KMS-11 (cell line): ENCODE data around the gene RDH5.

Experiments used
- H2AFZ ChIP-seq: fragments of 200-600 bp; sonication (generic); 2 replicates; pipeline ENCODE4 v1.6.1; 2016; ENCODE audit warnings: antibody characterized with exemption, mixed run types, low read depth
- H3K27ac ChIP-seq: fragments of 200-600 bp; sonication (generic); 2 replicates; pipeline ENCODE4 v1.6.1; 2016; ENCODE audit warnings: mild to moderate bottlenecking, mixed run types
- H3K27me3 ChIP-seq: fragments of 200-600 bp; sonication (generic); 2 replicates; pipeline ENCODE4 v1.6.1; 2017; ENCODE audit warnings: mild to moderate bottlenecking, low read depth, mixed run types, moderate library complexity; ENCODE audit not compliant: insufficient read depth
- H3K36me3 ChIP-seq: fragments of 200-600 bp; sonication (generic); 2 replicates; pipeline ENCODE4 v1.6.1; 2017; ENCODE audit warnings: mild to moderate bottlenecking, mixed run types; ENCODE audit not compliant: insufficient read depth
- H3K4me1 ChIP-seq: fragments of 200-600 bp; sonication (generic); 2 replicates; pipeline ENCODE4 v1.6.1; 2016; ENCODE audit warnings: mild to moderate bottlenecking, low read depth, mixed run types; ENCODE audit not compliant: poor library complexity, severe bottlenecking
- H3K4me2 ChIP-seq: fragments of 200-600 bp; sonication (generic); 2 replicates; pipeline ENCODE4 v1.7.0; 2016; ENCODE audit warnings: mild to moderate bottlenecking, mixed run types
- H3K4me3 ChIP-seq: fragments of 200-600 bp; sonication (generic); IDR thresholded peaks from 2 replicates; pipeline ENCODE4 v1.6.1; 2017; ENCODE audit warnings: low read depth, low read length, mixed read lengths; ENCODE audit not compliant: insufficient read depth
- H3K79me2 ChIP-seq: fragments of 200-600 bp; sonication (generic); 2 replicates; pipeline ENCODE4 v1.6.1; 2016; ENCODE audit warnings: low read depth, mixed run types; ENCODE audit not compliant: insufficient read depth
- H3K9ac ChIP-seq: fragments of 200-600 bp; sonication (generic); 2 replicates; pipeline ENCODE4 v1.6.1; 2016; ENCODE audit warnings: mild to moderate bottlenecking, mixed run types
- H4K20me1 ChIP-seq: fragments of 200-600 bp; sonication (generic); 2 replicates; pipeline ENCODE4 v1.6.1; 2016; ENCODE audit warnings: mild to moderate bottlenecking, mixed run types; ENCODE audit not compliant: insufficient read depth
- TF ChIP-seq, protein P1 (sequence below): fragments of 200-600 bp; sonication (generic); conservative IDR thresholded peaks from 2 replicates; pipeline ENCODE4 v1.6.1; 2017; ENCODE audit warnings: low read depth, mild to moderate bottlenecking, antibody characterized with exemption, low read length, moderate library complexity, mixed read lengths

RDH5 gene

DNA sequence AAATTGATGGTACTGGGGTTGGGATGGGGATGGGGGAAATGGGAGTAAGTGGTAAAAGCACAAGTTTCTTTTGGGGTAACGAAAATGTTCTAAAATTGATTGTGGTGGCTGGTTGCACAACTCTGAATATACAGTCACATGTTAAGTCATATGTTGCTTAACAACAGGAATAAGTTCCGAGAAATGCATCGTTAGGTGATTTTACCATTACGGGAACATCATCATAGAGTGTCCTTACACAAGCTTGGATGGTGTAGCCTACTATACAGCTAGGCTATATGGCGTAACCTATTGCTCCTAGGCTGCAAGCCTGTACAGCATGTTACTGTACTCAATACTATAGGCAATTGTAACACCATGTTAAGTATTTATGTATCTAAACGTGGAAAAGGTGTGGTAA, 43.5 kb upstream of the RDH5 start:
- Histone ChIP-seq H3K9ac (no peak overlapping the region), H3K4me1 (no peaks in the 10 kb centered on the region), H3K4me3 (no peak overlapping the region), H3K27me3 (no peaks in the 10 kb centered on the region), H4K20me1 (no peaks in the 10 kb centered on the region), H3K79me2 (no peaks in the 10 kb centered on the region), H3K36me3 (no peaks in the 10 kb centered on the region), H2AFZ (no peak overlapping the region), H3K4me2 (no peak overlapping the region), H3K27ac (no peak overlapping the region)
- TF ChIP-seq, protein P1, sequence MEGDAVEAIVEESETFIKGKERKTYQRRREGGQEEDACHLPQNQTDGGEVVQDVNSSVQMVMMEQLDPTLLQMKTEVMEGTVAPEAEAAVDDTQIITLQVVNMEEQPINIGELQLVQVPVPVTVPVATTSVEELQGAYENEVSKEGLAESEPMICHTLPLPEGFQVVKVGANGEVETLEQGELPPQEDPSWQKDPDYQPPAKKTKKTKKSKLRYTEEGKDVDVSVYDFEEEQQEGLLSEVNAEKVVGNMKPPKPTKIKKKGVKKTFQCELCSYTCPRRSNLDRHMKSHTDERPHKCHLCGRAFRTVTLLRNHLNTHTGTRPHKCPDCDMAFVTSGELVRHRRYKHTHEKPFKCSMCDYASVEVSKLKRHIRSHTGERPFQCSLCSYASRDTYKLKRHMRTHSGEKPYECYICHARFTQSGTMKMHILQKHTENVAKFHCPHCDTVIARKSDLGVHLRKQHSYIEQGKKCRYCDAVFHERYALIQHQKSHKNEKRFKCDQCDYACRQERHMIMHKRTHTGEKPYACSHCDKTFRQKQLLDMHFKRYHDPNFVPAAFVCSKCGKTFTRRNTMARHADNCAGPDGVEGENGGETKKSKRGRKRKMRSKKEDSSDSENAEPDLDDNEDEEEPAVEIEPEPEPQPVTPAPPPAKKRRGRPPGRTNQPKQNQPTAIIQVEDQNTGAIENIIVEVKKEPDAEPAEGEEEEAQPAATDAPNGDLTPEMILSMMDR = no peak

DNA sequence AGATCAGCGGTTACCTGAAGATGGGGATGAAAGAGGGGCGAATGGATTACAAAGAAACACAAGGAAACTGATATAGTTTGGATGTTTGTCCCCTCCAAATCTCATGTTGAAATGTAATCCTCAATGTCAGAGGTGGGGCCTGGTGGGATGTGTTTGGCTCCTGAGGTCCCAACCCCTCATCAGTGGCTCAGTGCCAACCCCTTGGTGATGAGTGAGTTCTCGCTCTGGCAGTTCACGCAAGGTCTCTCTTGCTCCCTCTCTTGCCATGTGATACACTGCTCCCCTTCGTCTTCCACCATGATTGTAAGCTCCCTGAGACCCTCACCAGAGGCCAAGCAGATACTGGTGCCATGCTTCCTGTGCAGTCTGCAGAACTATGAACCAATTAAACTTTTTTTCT, 40.5 kb upstream of the RDH5 start:
- Histone ChIP-seq H3K4me3 (no peak overlapping the region), H3K27ac (no peak overlapping the region), H3K4me1 (no peaks in the 10 kb centered on the region), H4K20me1 (no peaks in the 10 kb centered on the region), H2AFZ (no peak overlapping the region), H3K27me3 (no peaks in the 10 kb centered on the region; the same call in 1 of the 2 replicates), H3K79me2 (no peaks in the 10 kb centered on the region), H3K36me3 (no peaks in the 10 kb centered on the region), H3K9ac (no peak overlapping the region), H3K4me2 (no peak overlapping the region)
- TF ChIP-seq, protein P1 = no peak

DNA sequence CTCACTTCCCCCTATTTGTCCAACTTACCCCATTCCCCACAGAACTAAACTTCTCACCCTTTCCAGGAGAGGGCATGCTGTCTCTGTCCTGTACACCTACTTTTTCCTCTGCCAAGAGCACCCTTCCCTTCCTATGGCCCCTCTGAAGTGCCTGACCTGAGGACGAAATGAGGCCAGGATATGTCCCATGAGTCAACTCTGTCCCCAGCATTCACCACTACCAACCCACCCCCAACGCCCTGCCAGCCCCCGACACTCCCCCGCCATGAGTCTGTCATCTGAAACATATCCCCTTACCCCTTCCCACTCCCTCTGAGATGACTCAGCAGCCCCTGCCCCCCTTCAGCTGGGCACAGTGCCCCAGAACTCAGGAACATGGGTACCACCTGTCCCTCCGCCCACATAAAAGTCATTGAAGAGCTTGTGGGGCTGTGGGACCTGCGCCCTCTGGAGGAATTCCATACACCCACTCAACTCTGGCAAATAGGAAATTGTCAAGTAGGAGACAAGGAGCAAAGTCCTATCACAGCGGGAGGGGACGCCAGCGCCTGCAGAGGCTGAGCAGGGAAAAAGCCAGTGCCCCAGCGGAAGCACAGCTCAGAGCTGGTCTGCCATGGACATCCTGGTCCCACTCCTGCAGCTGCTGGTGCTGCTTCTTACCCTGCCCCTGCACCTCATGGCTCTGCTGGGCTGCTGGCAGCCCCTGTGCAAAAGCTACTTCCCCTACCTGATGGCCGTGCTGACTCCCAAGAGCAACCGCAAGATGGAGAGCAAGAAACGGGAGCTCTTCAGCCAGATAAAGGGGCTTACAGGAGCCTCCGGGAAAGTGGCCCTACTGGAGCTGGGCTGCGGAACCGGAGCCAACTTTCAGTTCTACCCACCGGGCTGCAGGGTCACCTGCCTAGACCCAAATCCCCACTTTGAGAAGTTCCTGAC, 38.8 kb upstream of the RDH5 start:
- Histone ChIP-seq H3K27ac (no peak overlapping the region), H2AFZ (no peak overlapping the region), H3K9ac (no peak overlapping the region), H4K20me1 (no peaks in the 10 kb centered on the region), H3K27me3 (no peaks in the 10 kb centered on the region; the same call in 1 of the 2 replicates), H3K4me3 (no peak overlapping the region), H3K4me1 (no peaks in the 10 kb centered on the region), H3K36me3 (no peaks in the 10 kb centered on the region), H3K79me2 (no peaks in the 10 kb centered on the region), H3K4me2 (no peak overlapping the region)
- TF ChIP-seq, protein P1 = 0 out of 2 replicates have a peak, but pooled peaks have one; percentile 25

DNA sequence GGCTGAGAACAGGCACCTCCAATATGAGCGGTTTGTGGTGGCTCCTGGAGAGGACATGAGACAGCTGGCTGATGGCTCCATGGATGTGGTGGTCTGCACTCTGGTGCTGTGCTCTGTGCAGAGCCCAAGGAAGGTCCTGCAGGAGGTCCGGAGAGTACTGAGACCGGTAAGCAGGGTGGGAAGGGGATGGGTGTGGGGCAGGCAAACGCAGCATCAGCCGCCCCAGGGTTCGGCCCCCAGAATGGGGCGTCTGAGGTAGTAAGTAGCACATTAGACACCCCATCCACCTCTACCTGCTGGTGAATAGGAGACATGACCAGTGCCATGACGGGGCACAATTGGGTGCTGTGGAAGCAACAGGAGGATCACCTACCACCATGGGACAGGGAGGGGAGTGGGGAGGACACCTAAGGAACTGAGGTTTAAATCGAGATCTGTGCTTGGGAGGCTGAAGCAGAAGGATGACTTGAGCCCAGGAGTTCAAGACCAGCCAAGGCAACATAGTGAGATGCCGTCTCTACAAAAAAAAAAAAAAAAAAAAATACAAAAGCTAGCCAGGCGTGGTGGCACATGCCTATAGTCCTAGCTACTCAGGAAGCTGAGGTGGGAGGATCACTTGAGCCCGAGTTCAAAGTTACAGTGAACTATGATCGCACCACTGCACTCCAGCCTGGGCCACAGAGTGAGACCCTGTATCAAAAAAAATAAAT, 38.0 kb upstream of the RDH5 start:
- TF ChIP-seq, protein P1 = no peak
- Histone ChIP-seq H4K20me1 (no peaks in the 10 kb centered on the region), H3K36me3 (no peaks in the 10 kb centered on the region), H2AFZ (no peak overlapping the region), H3K27me3 (no peaks in the 10 kb centered on the region; the same call in 1 of the 2 replicates), H3K27ac (no peak overlapping the region), H3K4me2 (no peak overlapping the region), H3K9ac (no peak overlapping the region), H3K79me2 (no peaks in the 10 kb centered on the region), H3K4me3 (no peak overlapping the region), H3K4me1 (no peaks in the 10 kb centered on the region)
